BLaER1 (cell line): ENCODE measurements around the gene KIRREL3.
A peak's percentile ranks its signal among the peaks of the same experiment; 100 is the strongest.

ENCODE experiments used
- H3K27ac ChIP-seq: shearing (Covaris generic); formaldehyde crosslinking; 2 replicates; pipeline ENCODE4 v1.8.1; 2022
- H3K27me3 ChIP-seq: shearing (Covaris generic); formaldehyde crosslinking; 2 replicates; pipeline ENCODE4 v1.8.1; 2022
- H3K36me3 ChIP-seq: shearing (Covaris generic); formaldehyde crosslinking; 2 replicates; pipeline ENCODE4 v1.8.1; 2022
- H3K4me1 ChIP-seq: shearing (Covaris generic); formaldehyde crosslinking; 2 replicates; pipeline ENCODE4 v1.8.1; 2022
- H3K4me2 ChIP-seq: shearing (Covaris generic); formaldehyde crosslinking; 2 replicates; pipeline ENCODE4 v1.8.1; 2022
- H3K4me3 ChIP-seq: shearing (Covaris generic); formaldehyde crosslinking; 2 replicates; pipeline ENCODE4 v1.8.1; 2022
- H3K9ac ChIP-seq: shearing (Covaris generic); formaldehyde crosslinking; 2 replicates; pipeline ENCODE4 v1.8.1; 2022
- H3K9me3 ChIP-seq: shearing (Covaris generic); formaldehyde crosslinking; 2 replicates; pipeline ENCODE4 v1.8.1; 2022
- H4K20me1 ChIP-seq: shearing (Covaris generic); formaldehyde crosslinking; 2 replicates; pipeline ENCODE4 v1.8.1; 2022
- Cebpa-rat ChIP-seq: shearing (Covaris generic); IDR thresholded peaks from 2 replicates; pipeline ENCODE4 v1.8.1; 2022

The KIRREL3 gene

GRCh38 chr11:126468102-126468521 lies 532.5 kb downstream of the KIRREL3 start:
- H4K20me1 ChIP-seq: no peaks in the 10 kb centered on the region
- no peaks in the 10 kb centered on the region for H3K27me3 ChIP-seq
- no peaks in the 10 kb centered on the region for H3K36me3 ChIP-seq
- peaks cover 96% of the 10 kb centered on the region for H3K4me1 ChIP-seq
- peak overlapping the region; percentile 78 for H3K9ac ChIP-seq
- no peak for TF ChIP-seq Cebpa-rat
- H3K27ac ChIP-seq: peak overlapping the region; percentile 92
- peak overlapping the region; percentile 53 for H3K4me3 ChIP-seq
- H3K4me2 ChIP-seq: peak overlapping the region; percentile 99
- no peaks in the 10 kb centered on the region for H3K9me3 ChIP-seq

GRCh38 chr11:126467471-126467870 lies 533.1 kb downstream of the KIRREL3 start:
- H4K20me1 ChIP-seq: no peaks in the 10 kb centered on the region
- no peaks in the 10 kb centered on the region for H3K9me3 ChIP-seq
- no peaks in the 10 kb centered on the region for H3K27me3 ChIP-seq
- H3K36me3 ChIP-seq: no peaks in the 10 kb centered on the region
- H3K27ac ChIP-seq: peak overlapping the region; percentile 92
- H3K4me2 ChIP-seq: peak overlapping the region; percentile 99
- peak overlapping the region; percentile 78 for H3K9ac ChIP-seq
- peak overlapping the region; percentile 53 for H3K4me3 ChIP-seq
- TF ChIP-seq Cebpa-rat: no peak
- H3K4me1 ChIP-seq: peaks cover 98% of the 10 kb centered on the region

GRCh38 chr11:126467046-126467370 lies 533.6 kb downstream of the KIRREL3 start:
- Histone ChIP-seq H3K27ac (peak overlapping the region; percentile 92), H3K9ac (peak overlapping the region; percentile 78), H4K20me1 (no peaks in the 10 kb centered on the region), H3K27me3 (no peaks in the 10 kb centered on the region), H3K4me2 (peak overlapping the region; percentile 99), H3K9me3 (no peaks in the 10 kb centered on the region), H3K4me3 (peak overlapping the region; percentile 53), H3K4me1 (peaks cover 93% of the 10 kb centered on the region), H3K36me3 (no peaks in the 10 kb centered on the region)
- TF ChIP-seq Cebpa-rat: no peak

- H3K27me3 ChIP-seq: no peaks in the 10 kb centered on the region
- no peak for TF ChIP-seq Cebpa-rat
- peak overlapping the region; percentile 92 for H3K27ac ChIP-seq
- H3K9me3 ChIP-seq: no peaks in the 10 kb centered on the region
- peak overlapping the region; percentile 99 for H3K4me2 ChIP-seq
- H3K36me3 ChIP-seq: no peaks in the 10 kb centered on the region
- H3K4me3 ChIP-seq: peak overlapping the region; percentile 53
- peaks cover 93% of the 10 kb centered on the region for H3K4me1 ChIP-seq
- no peaks in the 10 kb centered on the region for H4K20me1 ChIP-seq
- H3K9ac ChIP-seq: peak overlapping the region; percentile 78
Measured at GRCh38 chr11:126466236-126467045, 534.1 kb downstream of the KIRREL3 start.

GRCh38 chr11:126465573-126466188 lies 534.9 kb downstream of the KIRREL3 start:
- Histone ChIP-seq H4K20me1 (no peaks in the 10 kb centered on the region), H3K9me3 (no peaks in the 10 kb centered on the region), H3K4me1 (peaks cover 93% of the 10 kb centered on the region), H3K4me2 (peak overlapping the region; percentile 99), H3K27ac (peak overlapping the region; percentile 92), H3K9ac (peak overlapping the region; percentile 78), H3K4me3 (peak overlapping the region; percentile 53), H3K27me3 (no peaks in the 10 kb centered on the region), H3K36me3 (no peaks in the 10 kb centered on the region)
- TF ChIP-seq Cebpa-rat: no peak

- Histone ChIP-seq H4K20me1 (no peaks in the 10 kb centered on the region), H3K9me3 (no peaks in the 10 kb centered on the region), H3K36me3 (no peaks in the 10 kb centered on the region), H3K4me2 (peak overlapping the region; percentile 99), H3K27ac (peak overlapping the region; percentile 92), H3K27me3 (no peaks in the 10 kb centered on the region), H3K4me1 (peaks cover 93% of the 10 kb centered on the region), H3K9ac (peak overlapping the region; percentile 78), H3K4me3 (0 out of 2 replicates have a peak overlapping the region, but pooled peaks have one; percentile 53)
- no peak for TF ChIP-seq Cebpa-rat
Measured at GRCh38 chr11:126464796-126465195, 535.8 kb downstream of the KIRREL3 start.

- no peak overlapping the region for H3K9ac ChIP-seq
- 0 out of 2 replicates have a peak, but pooled peaks have one; percentile 20 for TF ChIP-seq Cebpa-rat
Measured at GRCh38 chr11:126462422-126462821, 538.1 kb downstream of the KIRREL3 start.

GRCh38 chr11:126461996-126462395 lies 538.6 kb downstream of the KIRREL3 start:
- Histone ChIP-seq H3K27ac (no peak overlapping the region), H3K4me2 (no peak overlapping the region), H3K27me3 (no peaks in the 10 kb centered on the region), H4K20me1 (no peaks in the 10 kb centered on the region), H3K4me3 (no peak overlapping the region), H3K9me3 (no peaks in the 10 kb centered on the region), H3K36me3 (no peaks in the 10 kb centered on the region), H3K4me1 (peaks cover 93% of the 10 kb centered on the region), H3K9ac (no peak overlapping the region)
- TF ChIP-seq Cebpa-rat: no peak

More at GRCh38 chr11:126462422-126462821, 538.1 kb downstream of the KIRREL3 start:
- Histone ChIP-seq H3K27ac (0 out of 2 replicates have a peak overlapping the region, but pooled peaks have one; percentile 6), H3K4me2 (no peak overlapping the region), H3K4me3 (no peak overlapping the region), H3K36me3 (no peaks in the 10 kb centered on the region), H3K27me3 (no peaks in the 10 kb centered on the region), H3K9me3 (no peaks in the 10 kb centered on the region), H4K20me1 (no peaks in the 10 kb centered on the region), H3K4me1 (peaks cover 93% of the 10 kb centered on the region)

- TF ChIP-seq Cebpa-rat: no peak
- no peaks in the 10 kb centered on the region for H3K27me3 ChIP-seq
- H3K4me2 ChIP-seq: peak overlapping the region; percentile 72
- 0 out of 2 replicates have a peak overlapping the region, but pooled peaks have one; percentile 32 for H3K27ac ChIP-seq
- no peak overlapping the region for H3K9ac ChIP-seq
- H4K20me1 ChIP-seq: no peaks in the 10 kb centered on the region
- no peaks in the 10 kb centered on the region for H3K9me3 ChIP-seq
- H3K4me1 ChIP-seq: peaks cover 93% of the 10 kb centered on the region
- H3K36me3 ChIP-seq: no peaks in the 10 kb centered on the region
- H3K4me3 ChIP-seq: no peak overlapping the region
Measured at GRCh38 chr11:126461096-126461440, 539.5 kb downstream of the KIRREL3 start.
